Hindlimb muscle (tissue), 1 donor: Measurements from ENCODE around the gene FKBP2. TPM values are rescaled to one million over a fixed set of nuclear protein-coding genes. Genes with fewer than 3 reads are reported as not detected.
A peak's percentile ranks its signal among the peaks of the same experiment; 100 is the strongest.

Source experiments
- DNase-seq: peaks from one replicate; pipeline ENCODE4 v3.0.0-alpha.2; 2013
- polyA plus RNA-seq: library from polyadenylated mRNA; unstranded; fragments of 120-200 nt; gene quantifications from one replicate; pipeline ENCODE4 v1.2.1, GENCODE V29; 2013; ENCODE audit not compliant: insufficient read length

The FKBP2 gene
- 51.5 TPM for polyA plus RNA-seq

DNA sequence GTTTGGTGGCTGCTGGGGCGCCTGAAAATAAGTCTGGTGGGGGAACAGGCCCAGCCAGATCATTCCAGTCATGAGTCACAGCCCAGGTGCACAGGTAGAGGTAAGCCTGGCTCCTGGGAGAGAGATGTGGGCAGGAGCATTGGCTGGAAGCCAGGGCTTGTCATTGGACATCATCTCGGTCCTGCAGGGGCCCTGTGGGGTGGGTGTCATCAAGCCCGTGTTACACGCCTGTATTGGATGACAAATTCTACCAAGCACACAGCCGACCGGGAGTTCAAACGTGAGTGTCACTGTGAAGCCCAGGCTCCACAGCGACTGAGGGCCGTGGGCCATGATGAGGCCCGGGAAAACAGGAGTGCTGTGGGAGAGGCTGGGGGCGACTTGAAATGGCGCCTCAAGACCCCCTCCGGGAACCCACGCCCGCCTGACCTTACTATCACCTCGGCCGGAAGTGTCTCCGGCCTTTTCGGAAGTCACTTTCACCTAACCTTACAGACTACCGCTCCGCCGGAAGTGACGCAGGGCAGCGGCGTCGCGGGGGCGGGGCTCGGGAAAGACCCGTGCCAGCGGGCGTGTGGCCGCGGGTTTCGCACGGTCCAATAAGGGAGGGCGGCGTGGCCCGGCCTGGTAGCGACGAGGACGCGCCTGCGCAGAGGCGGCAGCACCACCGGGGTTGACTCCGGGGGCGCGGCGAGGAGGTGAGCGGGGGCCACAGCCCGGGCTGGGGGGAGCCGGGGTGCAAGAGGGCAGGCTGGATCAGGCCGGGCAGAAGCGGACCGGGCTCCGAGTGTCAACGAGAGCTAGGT, at the start of gene FKBP2:
FKBP2 (plus strand) TSS at position 661 of the 806 bp plus-strand sequence. CDS start 1,293 bp downstream, outside the sequence.
- peak; percentile 98 for DNase-seq

DNA sequence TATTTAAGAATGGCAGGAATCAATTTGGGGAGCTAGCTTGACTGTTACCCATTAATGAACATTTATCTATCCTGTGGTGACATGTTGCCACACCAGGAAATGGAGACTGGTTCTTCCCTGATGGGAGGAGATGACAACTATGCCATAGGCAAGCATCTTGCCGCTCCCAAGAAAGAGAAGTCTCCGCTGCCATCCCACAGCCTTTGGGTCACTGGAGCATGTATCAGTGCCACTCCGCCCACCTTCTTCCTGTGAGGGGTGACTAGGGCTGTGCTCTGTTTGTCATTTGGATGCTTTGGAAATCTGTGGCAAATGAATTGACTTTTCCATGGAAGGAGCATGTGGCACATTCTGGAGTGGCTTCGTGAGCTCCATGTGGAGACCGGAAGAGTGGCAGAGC, 48.5 kb upstream of the FKBP2 start:
- no peak for DNase-seq

DNA sequence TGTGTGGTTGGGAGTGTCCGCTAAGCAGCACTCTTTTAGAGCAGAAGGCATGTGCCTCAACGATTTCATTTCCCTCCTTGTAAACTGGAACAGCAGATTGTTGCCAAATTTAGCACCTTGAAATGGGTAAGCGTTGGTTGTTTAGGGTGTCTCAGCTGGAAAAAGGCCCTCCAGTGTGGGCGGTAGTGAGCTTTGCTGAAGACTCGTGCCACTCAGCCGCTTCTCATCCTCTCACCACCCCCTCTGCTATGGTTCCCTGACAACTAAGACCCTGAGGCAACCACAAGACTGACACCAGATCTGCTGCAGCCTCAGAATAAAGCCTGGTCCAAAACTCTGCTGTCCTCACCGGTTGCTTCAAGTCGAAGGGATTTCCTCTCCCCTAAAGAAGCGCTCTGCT, 44.3 kb upstream of the FKBP2 start:
- DNase-seq = no peak

DNA sequence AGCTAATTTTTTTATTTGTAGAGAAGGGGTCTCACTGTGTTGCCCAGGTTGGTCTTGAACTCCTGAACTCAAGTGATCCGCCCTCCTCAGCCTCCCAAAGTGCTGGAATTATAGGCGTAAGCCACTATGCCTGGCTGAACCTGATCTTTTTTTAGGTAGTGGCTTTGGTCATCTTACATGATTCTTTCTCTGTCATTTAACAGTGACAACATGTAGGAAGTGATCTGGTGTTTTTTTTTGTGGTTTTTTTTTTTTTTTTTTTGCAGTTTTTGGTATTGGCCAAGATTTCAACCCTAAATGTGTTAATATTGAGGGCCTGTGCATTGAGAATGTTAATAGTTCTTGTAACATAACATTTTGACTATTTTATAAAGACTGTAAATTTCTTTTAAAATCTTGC, 42.4 kb upstream of the FKBP2 start:
- DNase-seq = no peak

DNA sequence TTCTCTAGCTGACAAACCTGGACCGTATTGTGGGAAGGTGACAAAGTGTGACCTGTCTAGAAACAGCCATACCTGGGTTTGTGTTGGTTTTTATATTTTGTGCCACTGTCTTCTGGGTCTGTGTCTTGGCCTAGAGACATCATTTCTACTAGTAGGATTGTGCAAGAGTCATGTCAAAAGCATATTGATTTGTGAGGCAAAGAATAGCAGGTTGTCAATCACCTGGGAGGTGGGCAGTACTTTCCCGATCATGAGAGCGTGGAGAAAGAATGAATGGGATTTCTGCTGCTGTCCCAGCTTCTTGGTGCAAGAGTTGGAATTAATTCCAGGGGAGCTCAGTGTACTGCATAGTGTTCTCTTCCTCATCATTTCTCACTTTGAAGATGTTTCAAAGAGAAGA, 39.4 kb upstream of the FKBP2 start:
- no peak for DNase-seq

DNA sequence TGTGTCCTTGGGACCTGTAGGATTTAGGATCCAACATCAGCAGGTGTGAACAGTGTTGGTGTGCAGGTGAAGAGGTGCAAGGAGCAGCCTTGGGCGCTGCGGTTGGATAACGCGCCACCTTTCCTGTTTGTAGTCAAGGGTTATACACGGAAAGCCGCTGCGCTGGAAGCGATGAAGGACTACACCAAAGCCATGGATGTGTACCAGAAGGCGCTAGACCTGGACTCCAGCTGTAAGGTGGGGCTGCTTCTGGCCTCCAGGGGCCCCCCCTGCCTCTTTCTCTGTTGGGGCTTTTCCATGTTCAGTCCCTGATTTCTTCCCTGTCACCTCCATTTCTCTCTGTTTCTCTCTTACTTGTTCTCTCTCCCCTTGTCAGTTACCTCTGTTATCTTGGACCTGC, 37.9 kb upstream of the FKBP2 start:
- no peak for DNase-seq

DNA sequence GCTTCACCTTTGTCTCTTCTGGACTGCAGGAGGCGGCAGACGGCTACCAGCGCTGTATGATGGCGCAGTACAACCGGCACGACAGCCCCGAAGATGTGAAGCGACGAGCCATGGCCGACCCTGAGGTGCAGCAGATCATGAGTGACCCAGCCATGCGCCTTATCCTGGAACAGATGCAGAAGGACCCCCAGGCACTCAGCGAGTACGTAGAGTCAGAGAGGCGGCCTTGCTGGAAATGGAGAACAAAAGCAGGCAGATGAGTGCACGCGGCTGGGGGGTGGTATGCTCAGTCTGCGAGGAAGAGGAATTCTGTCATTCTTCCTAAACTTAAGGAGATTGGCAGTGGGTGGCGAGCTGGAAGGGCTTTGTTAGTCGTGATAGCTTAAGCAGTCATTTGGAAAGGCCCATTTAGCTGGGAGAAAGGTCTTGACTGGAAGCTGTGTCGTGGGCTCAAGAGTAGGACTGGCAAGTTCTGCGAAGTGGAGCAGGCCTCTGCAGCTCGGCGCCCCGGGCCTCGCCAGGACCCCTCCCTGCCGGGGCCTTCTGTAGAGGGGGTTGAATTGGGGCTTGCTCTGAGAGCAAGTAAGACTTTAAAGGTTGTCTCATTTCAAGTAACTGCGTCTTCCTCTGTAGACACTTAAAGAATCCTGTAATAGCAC, 37.3 kb upstream of the FKBP2 start:
- DNase-seq = no peak

DNA sequence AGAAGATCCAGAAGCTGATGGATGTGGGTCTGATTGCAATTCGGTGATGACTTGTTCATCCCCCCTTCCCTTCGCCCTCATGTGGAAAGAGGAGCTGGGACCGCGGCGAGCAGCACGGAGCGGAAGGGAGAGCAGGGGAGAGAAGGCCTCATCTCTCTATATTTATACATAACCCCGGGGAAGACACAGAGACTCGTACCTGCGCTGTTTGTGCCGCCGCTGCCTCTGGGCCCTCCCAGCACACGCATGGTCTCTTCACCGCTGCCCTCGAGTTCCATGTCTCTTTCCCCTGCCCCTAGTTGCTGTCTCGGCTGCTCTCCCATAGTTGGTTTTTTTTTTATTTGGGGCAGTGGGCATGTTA, 36.8 kb upstream of the FKBP2 start:
- DNase-seq = no peak

DNA sequence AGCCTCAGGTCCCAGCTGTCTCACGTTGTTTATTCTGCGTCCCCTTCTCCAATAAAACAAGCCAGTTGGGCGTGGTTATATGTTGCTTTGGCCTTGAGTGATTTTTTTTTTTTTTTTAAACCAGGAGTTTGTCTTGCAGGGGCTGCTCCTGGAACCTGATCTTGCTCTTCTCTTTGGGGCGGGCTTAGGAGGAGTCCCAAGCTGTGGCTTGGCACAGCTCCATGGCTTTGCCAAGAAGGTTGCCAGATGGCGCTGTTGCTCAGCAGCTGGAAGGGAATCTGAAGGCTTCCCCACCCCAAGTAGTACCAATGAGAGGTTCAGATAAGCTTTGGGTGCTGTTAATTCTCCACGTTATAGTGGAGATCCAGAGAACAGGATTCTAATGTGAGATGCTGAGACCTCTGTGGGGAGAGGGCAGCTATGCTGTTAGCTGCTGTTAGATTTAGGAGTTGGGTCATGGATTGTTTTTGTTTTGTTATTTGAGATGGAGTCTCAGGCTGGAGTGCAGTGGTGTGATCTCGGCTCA, 36.4 kb upstream of the FKBP2 start:
- DNase-seq = peak; percentile 82

DNA sequence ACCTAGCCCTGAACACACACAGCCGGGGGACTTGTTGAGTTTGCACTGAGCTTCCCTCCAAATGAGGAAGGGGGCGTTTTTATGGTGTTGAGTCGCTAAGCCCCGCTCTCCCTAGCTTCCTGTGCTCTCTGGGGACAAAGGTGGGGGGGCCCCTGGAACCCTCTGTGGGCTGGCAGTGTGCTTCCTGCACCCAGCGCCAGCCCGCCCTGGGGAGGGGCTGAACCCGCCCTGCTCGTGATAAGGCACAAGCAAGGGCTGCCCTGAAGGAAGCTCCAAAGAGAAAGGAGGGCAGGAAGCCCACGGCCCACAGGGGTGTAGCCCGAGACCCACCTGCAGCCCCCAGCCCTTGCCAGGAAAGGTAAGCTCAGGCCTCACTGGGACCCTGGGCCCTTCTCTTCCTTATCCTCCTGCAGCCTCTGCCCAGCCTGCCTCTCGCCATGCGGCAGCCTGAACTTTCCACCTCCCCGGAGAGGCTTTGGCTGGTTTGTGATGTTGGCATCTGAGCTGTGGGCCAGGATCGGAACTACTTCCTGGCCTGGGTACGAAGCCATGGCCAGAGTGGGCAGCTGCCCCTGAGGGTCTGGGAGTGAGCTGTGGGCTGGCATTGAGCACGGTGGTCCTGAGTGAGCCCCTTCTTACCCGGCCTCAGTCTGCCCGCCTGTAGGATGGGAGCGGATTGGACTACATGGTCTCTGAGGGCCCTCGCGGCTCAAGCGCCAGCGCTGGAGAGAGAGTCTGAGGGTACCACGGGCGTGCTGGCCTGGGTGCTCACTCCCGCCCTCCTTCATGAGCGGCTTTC, 34.2 kb upstream of the FKBP2 start, which contains the start of gene FERMT3:
FERMT3 (plus strand) TSS at position 265 of the 799 bp plus-strand sequence. CDS start 644 bp downstream, outside the sequence.
- DNase-seq = no peak

DNA sequence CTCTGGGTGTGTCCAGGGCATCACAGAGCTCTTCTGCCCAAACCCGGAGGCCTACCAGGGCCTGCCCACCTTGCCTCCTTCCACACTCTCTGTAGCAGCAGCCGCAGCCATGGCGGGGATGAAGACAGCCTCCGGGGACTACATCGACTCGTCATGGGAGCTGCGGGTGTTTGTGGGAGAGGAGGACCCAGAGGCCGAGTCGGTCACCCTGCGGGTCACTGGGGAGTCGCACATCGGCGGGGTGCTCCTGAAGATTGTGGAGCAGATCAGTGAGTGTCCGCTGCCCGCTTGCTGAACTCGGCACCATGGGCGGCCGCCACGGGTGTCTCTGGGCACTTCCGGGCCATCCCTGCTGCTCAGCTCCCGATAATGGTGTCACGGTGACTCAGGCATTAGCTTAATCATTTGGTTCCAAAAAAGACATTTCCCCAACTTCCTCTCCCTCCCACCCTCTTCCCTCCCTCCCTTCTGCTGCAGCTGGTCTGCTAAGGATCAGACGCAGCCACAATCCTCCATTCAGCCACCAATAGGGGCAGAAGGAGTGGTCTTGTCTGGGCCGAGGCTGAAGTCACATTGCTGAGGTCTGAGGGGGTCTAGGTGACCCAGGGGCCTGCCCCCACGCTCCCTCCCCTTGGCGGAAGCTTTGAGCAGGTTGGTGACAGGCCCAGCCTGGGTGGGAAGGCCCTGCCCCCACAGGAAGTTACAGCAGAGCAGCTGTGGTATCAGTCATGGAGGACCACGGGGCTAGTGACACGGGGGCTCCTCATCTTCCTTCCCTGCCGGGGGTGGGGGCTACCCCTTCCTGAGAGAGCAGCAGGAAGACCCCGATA, 33.4 kb upstream of the FKBP2 start:
- DNase-seq = peak; percentile 74

DNA sequence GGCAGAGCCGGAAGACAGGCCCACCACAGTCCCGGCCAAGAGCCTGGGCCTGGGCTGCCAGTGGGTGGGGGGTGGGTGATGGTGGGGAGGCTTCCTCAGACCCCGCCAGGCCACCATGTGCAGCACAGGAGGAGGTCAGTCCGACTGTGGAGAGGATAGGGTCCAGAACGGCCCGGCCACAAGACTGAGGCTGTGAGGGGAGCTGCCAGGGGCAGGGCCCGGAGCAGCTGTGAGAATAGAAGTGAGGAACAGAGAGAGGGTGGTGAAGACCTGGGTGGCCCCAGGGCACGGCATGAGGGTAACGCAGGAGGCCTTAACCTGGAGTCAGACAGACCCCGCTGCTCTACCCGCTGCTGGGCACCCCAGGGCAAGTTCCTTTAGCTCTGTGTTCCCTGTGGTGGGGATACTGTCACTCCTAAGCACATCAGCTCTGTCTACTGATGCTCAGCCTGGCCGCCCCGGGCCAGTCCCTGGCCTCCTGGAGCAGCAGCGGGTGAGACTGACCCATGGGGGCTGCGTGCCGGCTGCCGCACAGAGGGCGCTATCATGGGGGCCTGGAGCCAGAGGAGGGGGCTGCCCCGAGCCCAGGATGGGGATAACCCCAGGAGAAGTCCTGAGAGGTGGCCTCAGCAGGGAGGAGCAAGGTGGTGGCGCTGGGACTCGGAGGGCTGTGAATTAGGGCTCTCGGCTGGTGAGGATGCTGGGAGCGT, 32.7 kb upstream of the FKBP2 start:
- DNase-seq = no peak

DNA sequence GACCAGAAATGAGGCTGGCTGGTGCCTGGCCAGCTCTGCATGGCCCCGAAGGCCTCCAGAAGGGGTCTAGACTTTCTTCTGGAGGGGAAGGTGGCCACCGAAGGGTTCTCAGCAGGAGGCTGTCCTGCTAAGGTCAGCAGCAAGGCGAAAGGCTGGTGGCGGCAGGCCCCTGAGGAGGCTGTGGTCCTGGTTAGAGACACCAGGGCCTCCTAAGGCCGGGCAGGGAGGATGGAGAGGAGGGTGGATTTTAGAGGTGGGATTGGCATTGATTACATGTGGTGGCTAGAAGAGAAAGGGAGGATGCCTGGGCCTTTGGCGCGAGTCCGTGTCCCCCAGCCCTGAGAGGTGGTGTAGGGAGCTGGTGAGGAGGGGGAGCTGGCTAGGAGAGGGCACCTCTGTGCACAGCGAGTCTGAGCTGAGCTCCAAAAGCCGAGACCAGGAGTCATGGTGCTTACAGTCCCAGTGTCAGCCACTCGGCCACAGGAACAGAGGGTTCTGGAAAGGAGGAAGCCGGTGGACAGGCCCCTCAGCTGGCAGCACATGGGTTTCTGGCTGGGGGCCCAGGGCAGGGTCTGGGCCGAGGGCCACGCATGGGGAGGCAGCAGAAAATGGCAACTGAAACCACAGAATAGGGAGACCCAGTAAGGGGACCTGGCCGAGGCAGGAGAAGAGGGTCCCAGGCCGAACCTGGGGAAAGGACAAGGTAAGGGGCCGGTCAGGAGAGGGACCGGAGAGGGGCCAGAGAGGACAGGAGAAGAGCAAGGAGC, 31.9 kb upstream of the FKBP2 start:
- DNase-seq = no peak

DNA sequence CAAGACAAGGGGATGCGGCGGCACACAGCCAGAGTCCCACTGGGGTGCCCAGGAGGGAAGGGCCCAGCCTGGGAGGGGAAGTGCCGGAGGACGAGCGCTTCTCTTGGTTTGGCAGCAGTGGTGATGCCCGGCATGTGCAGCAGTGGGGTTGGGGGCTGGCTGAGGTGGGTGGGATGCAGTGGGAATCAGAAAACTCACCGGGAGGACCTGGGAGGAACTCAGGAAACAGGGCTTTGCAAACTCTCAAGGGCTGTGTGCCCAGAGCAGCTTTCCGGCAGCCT, 31.4 kb upstream of the FKBP2 start:
- DNase-seq = no peak

DNA sequence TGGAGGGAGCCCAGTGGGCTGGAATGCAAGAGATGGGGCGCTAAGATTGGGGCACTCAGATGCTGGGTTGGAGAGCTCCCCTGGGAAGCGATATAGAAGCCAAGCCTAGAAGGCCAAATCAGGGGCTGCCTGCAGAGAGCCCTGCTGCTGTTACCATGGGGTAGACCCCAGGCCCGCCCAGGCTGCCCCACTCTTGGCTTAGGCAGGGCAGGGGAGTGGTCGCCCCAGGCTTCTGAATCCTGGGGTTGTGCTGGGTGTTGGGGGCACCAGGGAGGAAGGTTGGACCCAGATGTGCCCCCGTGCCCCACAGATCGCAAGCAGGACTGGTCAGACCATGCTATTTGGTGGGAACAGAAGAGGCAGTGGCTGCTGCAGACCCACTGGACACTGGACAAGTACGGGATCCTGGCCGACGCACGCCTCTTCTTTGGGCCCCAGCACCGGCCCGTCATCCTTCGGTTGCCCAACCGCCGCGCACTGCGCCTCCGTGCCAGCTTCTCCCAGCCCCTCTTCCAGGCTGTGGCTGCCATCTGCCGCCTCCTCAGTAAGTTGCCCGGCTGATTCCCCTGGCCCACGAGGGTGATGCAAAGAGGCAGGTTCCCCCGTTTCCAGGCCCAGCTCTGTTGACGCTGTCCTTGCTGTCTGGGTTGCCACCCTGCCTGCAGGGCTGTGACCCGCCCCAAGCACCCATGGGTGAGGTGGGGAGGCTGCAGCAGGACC, 30.4 kb upstream of the FKBP2 start:
- DNase-seq = no peak

DNA sequence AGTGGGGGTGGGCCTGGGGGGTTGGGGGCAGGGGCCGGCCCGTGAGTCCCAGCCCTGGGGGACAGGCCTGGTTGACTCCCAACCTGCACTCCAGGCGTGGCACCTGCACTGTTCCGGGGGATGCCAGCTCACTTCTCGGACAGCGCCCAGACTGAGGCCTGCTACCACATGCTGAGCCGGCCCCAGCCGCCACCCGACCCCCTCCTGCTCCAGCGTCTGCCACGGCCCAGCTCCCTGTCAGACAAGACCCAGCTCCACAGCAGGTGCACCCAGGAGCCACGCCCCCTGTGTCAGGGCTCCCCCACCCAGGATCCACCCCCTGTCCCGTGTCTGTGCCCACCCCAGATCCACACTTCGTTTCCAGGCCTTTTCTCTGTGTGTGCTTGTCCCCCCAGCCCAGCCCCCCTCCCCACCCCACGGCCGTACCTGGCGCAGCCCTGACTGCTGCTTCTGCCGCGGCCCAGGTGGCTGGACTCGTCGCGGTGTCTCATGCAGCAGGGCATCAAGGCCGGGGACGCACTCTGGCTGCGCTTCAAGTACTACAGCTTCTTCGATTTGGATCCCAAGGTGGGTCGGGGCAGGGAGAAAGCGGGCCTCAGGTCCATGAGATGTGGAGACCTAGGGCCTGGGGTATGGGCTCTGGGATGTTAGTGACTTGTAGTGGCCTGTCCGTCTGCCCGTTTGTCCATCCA, 29.6 kb upstream of the FKBP2 start:
- no peak for DNase-seq

DNA sequence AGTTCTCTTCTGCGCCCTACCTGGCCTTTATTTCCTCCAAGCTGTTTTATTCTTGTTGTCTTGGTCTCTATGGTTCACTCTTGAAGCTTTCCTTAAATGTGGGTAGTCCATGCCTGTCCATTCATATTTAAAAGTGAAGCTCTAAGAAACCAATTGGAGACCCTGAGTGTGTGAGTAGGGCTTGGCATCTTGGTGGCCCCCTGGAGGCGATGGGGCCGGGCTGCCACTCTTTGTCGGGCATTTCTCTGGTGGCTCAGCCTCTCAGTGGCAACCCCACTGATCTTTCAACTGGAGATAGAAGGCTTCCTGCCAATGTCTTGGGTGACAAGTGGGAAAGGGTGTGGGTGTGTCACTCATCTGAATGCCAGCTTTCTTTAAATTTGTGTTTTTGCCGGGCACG, 24.0 kb upstream of the FKBP2 start:
- no peak for DNase-seq

DNA sequence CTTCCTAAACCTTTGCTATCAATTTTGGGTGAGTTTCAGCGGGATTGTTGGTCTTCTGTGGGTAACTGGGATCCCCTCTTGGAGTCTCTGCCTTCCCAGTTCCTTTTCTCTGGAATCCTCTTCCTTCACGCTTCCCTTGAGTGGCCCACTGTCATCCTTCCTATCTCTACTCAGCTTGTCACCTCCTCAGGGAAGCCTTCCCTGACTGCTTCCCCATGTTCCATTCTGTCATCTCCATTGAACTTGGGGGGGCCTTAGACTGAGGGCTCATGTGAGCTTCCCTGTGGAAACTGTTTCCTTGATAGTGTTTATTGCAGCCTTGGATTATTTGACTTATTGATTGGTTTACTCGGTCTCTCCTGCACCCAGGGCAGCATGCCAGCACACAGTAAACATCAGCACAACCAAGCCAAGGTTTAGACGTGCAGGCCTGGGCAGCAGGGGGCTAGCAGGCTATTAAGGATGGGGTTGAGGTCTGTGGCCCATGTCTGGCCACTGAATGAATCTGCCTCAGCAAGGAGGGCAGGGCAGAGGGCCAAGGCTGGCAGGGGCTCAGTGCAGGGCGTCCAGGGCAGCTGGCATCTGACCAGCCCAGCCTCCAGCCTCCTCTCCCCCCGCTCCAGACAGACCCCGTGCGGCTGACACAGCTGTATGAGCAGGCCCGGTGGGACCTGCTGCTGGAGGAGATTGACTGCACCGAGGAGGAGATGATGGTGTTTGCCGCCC, 22.1 kb upstream of the FKBP2 start:
- no peak for DNase-seq

DNA sequence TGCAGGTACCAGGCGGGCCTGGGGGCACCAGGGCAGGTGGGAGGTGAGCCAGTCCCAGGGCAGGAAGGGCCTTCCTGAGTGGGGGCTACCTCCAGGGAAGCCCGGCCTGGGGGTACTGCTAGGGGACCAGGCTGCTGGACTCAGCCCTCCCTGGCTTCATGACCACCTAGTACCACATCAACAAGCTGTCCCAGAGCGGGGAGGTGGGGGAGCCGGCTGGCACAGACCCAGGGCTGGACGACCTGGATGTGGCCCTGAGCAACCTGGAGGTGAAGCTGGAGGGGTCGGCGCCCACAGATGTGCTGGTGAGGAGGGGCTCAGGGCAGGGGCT, 21.6 kb upstream of the FKBP2 start:
- DNase-seq = no peak
